Neutrophil (primary cell): ENCODE results near the gene FCER1A.
"Not testable (repeated sequence)": the region's sequence is repeated elsewhere in the genome, so short reads cannot be mapped to it uniquely, and the experiment has no call there.

Experiments used
- H3K27ac ChIP-seq: fragments of 200-600 bp; sonication (generic); 2 replicates; pipeline ENCODE4 v1.5.1; 2016; ENCODE audit warnings: mild to moderate bottlenecking, moderate library complexity
- H3K27me3 ChIP-seq: fragments of 200-600 bp; sonication (generic); 2 replicates; pipeline ENCODE4 v1.6.0; 2016; ENCODE audit warnings: mild to moderate bottlenecking
- H3K36me3 ChIP-seq: fragments of 200-600 bp; sonication (generic); 2 replicates; pipeline ENCODE4 v1.5.1; 2017
- H3K4me1 ChIP-seq, 2 experiments: fragments of 200-600 bp in 1 of 2; sonication (generic) in 1 of 2; 1 replicate in 1 of 2; 2 replicates in 1 of 2; pipeline versions ENCODE4 v1.5.1 to v1.6.1; 2013 to 2016; ENCODE audit warnings: low read depth in 1 of 2, low read length in 1 of 2, mild to moderate bottlenecking in 1 of 2, moderate library complexity in 1 of 2; ENCODE audit not compliant: control insufficient read depth in 1 of 2, insufficient read depth in 1 of 2
- H3K4me3 ChIP-seq, 2 experiments: fragments of 200-600 bp in 1 of 2; sonication (generic) in 1 of 2; 1 replicate in 1 of 2; 2 replicates in 1 of 2; pipeline ENCODE4 v1.5.1; 2013 to 2016; ENCODE audit warnings: low read depth in 1 of 2, low read length in 1 of 2, mild to moderate bottlenecking in 1 of 2, moderate library complexity in 1 of 2
- H3K9me3 ChIP-seq: fragments of 200-600 bp; sonication (generic); 2 replicates; pipeline ENCODE4 v1.5.1; 2016
- TF ChIP-seq, protein P1 (sequence below): fragments of 200-600 bp; sonication (generic); IDR thresholded peaks from 2 replicates; pipeline ENCODE4 v1.5.1; 2016; ENCODE audit warnings: antibody characterized with exemption

FCER1A gene

DNA sequence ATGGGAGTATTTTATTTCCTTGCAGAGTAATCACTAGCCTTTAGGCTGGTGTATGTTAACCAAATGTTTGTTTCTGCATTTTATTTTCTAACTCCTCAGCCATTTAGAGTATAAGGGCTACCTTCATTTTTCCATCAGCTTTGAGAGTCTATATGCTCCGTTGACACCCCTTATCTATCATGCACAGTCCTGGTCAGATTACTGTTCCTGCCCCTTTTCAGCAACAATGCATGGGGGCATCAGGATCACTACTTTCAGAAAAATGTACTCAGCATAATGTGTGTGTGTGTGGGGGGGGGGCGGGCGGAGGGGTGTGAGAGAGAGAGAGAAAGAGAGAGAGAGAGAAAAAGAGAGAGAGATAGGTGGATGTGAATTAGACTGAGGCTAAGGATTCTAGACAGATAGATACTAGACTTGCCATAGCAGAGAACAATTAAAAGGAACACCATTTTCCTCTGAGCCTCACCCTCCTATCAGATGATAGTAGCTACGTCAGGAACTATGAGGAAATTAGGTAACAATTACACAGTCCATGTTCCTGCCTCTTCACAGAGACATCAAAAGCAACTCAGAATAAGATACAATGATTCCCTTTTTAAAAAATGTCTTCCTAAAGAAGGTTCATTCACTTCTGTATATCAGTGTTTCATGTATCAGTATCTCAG, 40.8 kb downstream of the FCER1A start:
- Histone ChIP-seq H3K9me3 (no peaks in the 10 kb centered on the region), H3K27me3 (no peaks in the 10 kb centered on the region), H3K4me3 (no peak overlapping the region), H3K36me3 (no peaks in the 10 kb centered on the region), H3K27ac (no peak overlapping the region), H3K4me1 (no peaks in the 10 kb centered on the region)
- TF ChIP-seq, protein P1, sequence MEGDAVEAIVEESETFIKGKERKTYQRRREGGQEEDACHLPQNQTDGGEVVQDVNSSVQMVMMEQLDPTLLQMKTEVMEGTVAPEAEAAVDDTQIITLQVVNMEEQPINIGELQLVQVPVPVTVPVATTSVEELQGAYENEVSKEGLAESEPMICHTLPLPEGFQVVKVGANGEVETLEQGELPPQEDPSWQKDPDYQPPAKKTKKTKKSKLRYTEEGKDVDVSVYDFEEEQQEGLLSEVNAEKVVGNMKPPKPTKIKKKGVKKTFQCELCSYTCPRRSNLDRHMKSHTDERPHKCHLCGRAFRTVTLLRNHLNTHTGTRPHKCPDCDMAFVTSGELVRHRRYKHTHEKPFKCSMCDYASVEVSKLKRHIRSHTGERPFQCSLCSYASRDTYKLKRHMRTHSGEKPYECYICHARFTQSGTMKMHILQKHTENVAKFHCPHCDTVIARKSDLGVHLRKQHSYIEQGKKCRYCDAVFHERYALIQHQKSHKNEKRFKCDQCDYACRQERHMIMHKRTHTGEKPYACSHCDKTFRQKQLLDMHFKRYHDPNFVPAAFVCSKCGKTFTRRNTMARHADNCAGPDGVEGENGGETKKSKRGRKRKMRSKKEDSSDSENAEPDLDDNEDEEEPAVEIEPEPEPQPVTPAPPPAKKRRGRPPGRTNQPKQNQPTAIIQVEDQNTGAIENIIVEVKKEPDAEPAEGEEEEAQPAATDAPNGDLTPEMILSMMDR, result no peak

DNA sequence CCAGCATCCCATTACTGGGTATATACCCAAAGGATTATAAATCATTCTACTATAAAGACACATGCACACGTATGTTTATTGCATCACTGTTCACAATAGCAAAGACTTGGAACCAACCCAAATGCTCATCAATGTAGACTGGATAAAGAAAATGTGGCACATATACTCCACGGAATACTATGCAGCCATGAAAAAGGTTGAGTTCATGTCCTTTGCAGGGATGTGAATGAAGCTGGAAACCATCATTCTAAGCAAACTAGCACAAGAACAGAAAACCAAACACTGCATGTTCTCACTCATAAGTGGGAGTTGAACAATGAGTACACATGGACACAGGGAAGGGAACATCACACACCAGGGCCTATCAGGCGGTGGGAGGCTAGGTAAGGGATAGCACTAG, 47.2 kb downstream of the FCER1A start:
- H3K4me1 ChIP-seq, H3K27me3 ChIP-seq, H3K36me3 ChIP-seq, H3K4me3 ChIP-seq, H3K27ac ChIP-seq, H3K9me3 ChIP-seq: not testable (repeated sequence)

DNA sequence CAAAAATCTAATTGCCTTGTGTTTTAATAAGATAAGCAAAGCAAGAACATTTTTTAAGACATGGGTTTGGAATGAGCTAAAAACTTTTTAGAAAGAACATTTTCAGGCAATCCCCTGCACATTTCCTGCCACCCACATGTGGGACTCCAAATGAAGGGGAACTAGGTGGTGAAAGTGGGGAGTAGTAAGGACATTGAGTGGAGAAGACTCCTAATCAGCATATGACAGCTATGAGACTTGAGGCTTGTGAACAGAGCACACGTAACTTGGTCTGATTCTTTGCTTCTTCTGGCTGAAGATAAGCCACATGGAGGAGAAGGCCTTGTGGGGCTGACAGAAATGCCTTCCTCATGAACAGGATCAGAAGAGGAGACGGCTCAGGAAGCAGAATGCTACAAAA, 50.3 kb downstream of the FCER1A start:
- Histone ChIP-seq H3K4me3 (no peak overlapping the region), H3K9me3 (no peaks in the 10 kb centered on the region), H3K36me3 (no peaks in the 10 kb centered on the region), H3K27ac (no peak overlapping the region), H3K27me3 (no peaks in the 10 kb centered on the region), H3K4me1 (no peaks in the 10 kb centered on the region)
- TF ChIP-seq, protein P1, result no peak
